ENCODE measurements around the gene THRB. TPM values are rescaled to one million over a fixed set of nuclear protein-coding genes. Genes with fewer than 3 reads are reported as not detected.
A peak's percentile ranks its signal among the peaks of the same experiment; 100 is the strongest.

The THRB gene
- total and polyA plus RNA-seq, 4 experiments from 2014 or later = 0.03 TPM; not detected in 3

- intact Hi-C loops (cut with micrococcal nuclease) = no loop called here
- POLR2A ChIA-PET (ENCODE audit: partially characterized antibody) = no interaction called here
- Histone ChIP-seq H3K27me3 (ENCODE audit: insufficient read depth, low read length) (no peaks in the 10 kb centered on the region), H3K27ac (ENCODE audit: low read depth, low read length) (no peak overlapping the region), H3K4me3 (ENCODE audit: low read length in 2 of 2) (no peak overlapping the region), H3K36me3 (ENCODE audit: insufficient read depth, low read length) (no peaks in the 10 kb centered on the region), H3K4me1 (ENCODE audit: insufficient read depth, low read length) (no peaks in the 10 kb centered on the region), H3K9me3 (ENCODE audit: control insufficient read depth in 1 of 2, low read length in 2 of 2) (no peaks in the 10 kb centered on the region)
- H3K27me3 Mint-ChIP-seq = peaks cover 22 to 31% of the 10 kb centered on the region in 2 donors
- CTCF ChIA-PET (ENCODE audit: partially characterized antibody) = no interaction called here
- H3K27ac Mint-ChIP-seq = no peak overlapping the region
- H3K36me3 Mint-ChIP-seq = no peaks in the 10 kb centered on the region
- DNase-seq = no peak
- H3K4me3 Mint-ChIP-seq = no peak overlapping the region
- H3K4me1 Mint-ChIP-seq = peaks cover 0 to 3% (median 0%) of the 10 kb centered on the region in 4 donors
- peaks cover 0 to 5% (median 2%) of the 10 kb centered on the region in 8 donors for H3K9me3 Mint-ChIP-seq
Measured at GRCh38 chr3:24496529-24497482, 2.2 kb upstream of the THRB start.

DNA sequence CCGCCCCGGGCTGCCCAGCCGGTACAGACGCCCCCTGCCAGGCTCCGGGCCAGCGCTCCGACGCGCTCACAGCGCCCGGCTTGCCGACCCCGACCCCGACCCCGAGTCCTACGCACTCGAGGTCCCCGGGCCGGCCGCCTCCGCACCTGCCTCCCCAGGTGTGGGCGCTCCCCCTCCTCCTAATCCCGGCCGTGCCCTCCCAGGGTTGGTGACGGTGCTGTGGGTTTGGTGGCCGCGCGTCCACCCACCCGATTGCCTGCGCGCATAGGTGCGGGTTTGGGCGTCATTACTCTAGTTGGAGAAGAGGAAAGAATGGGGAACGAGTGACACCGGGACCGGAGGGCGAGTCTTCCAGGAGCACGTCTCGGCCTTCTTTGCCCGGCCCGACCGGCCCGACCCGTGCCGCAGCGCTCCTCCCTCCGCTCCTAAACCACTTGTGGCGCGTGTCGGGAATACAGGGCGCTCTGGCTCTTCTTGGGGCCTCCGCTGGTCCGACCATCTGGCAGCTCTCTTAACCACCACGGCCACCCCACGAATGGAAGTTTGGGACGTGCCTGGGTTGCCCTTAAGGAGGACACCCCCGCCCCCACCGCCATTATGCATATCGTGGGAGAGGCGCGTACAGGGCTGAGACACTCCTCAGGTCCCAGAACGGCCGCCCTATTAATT is 810 bp upstream of the THRB start:
- no peak overlapping the region for H3K4me3 Mint-ChIP-seq
- no peaks in the 10 kb centered on the region for H3K27me3 ChIP-seq (ENCODE audit: insufficient read depth, low read length)

DNA sequence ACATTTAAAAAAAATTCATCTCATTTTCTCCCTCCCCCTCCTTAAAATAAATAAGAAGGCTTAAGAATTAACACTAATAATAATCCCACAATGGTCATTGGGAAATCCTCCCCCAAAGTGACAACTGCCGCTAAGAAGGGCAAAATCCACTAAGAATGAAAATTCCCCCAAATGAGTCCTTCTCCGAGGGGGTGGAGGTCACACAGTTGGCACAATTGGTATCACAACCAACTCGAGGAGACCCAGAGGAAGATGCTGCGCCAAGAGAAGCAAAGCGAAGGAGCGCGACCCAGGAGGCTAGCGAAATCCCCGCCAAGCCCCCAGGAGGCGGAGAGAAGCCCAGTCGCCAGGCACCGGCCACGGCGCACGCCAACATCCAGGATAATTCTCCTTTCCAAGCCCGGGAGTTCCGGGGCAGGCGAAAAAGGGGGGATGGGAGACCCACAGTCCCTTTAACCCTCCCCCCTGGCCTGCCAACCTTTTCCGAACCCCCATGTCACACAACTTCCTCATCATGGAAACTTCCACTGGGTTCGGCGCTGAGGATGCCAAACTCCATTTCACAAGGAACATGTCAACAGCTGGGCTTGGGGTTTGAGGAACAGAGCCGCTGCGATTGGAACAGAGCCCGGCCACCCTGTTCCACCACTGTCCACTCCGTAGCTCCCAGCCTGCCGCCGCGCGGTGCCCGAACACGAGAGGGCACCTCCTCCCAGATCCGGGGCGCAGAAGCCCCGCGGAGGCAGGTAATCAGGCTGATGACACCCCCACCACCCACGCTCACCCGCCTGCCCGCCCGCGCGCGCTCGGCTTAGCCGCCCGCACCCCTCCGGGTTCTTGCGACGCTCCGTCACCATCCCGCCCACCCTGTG is 668 bp downstream of the THRB start:
- intact Hi-C loops (cut with micrococcal nuclease) = no loop called here
- DNase-seq = no peak
- H3K4me3 ChIP-seq (ENCODE audit: low read length in 2 of 2) = no peak overlapping the region
- Mint-ChIP-seq H3K4me3 (peak overlapping the region in 1 of 8 donors; percentile 2), H3K27ac (no peak overlapping the region), H3K9me3 (peaks cover 0 to 6% (median 2%) of the 10 kb centered on the region in 8 donors), H3K36me3 (no peaks in the 10 kb centered on the region), H3K27me3 (peaks cover 24 to 32% of the 10 kb centered on the region in 2 donors), H3K4me1 (peaks cover 0 to 3% (median 0%) of the 10 kb centered on the region in 4 donors)
- no peaks in the 10 kb centered on the region for H3K9me3 ChIP-seq (ENCODE audit: control insufficient read depth in 1 of 2, low read length in 2 of 2)
- ChIA-PET CTCF (ENCODE audit: partially characterized antibody) (no interaction called here), POLR2A (ENCODE audit: partially characterized antibody) (no interaction called here)
- no peaks in the 10 kb centered on the region for H3K4me1 ChIP-seq (ENCODE audit: insufficient read depth, low read length)
- no peak overlapping the region for H3K27ac ChIP-seq (ENCODE audit: low read depth, low read length)
- no peaks in the 10 kb centered on the region for H3K36me3 ChIP-seq (ENCODE audit: insufficient read depth, low read length)
- no peaks in the 10 kb centered on the region for H3K27me3 ChIP-seq (ENCODE audit: insufficient read depth, low read length)

More for the DNA sequence above, 810 bp upstream of the THRB start:
- peaks cover 24 to 32% of the 10 kb centered on the region in 2 donors for H3K27me3 Mint-ChIP-seq
- H3K27ac Mint-ChIP-seq = no peak overlapping the region
- CTCF ChIA-PET (ENCODE audit: partially characterized antibody) = no interaction called here
- intact Hi-C loops (cut with micrococcal nuclease) = no loop called here
- H3K36me3 Mint-ChIP-seq = no peaks in the 10 kb centered on the region
- Histone ChIP-seq H3K27ac (ENCODE audit: low read depth, low read length) (no peak overlapping the region), H3K9me3 (ENCODE audit: control insufficient read depth in 1 of 2, low read length in 2 of 2) (no peaks in the 10 kb centered on the region), H3K36me3 (ENCODE audit: insufficient read depth, low read length) (no peaks in the 10 kb centered on the region), H3K4me1 (ENCODE audit: insufficient read depth, low read length) (no peaks in the 10 kb centered on the region), H3K4me3 (ENCODE audit: low read length in 2 of 2) (no peak overlapping the region)
- peaks cover 0 to 6% (median 2%) of the 10 kb centered on the region in 8 donors for H3K9me3 Mint-ChIP-seq
- POLR2A ChIA-PET (ENCODE audit: partially characterized antibody) = no interaction called here
- no peak for DNase-seq
- H3K4me1 Mint-ChIP-seq = peaks cover 0 to 3% (median 0%) of the 10 kb centered on the region in 4 donors

DNA sequence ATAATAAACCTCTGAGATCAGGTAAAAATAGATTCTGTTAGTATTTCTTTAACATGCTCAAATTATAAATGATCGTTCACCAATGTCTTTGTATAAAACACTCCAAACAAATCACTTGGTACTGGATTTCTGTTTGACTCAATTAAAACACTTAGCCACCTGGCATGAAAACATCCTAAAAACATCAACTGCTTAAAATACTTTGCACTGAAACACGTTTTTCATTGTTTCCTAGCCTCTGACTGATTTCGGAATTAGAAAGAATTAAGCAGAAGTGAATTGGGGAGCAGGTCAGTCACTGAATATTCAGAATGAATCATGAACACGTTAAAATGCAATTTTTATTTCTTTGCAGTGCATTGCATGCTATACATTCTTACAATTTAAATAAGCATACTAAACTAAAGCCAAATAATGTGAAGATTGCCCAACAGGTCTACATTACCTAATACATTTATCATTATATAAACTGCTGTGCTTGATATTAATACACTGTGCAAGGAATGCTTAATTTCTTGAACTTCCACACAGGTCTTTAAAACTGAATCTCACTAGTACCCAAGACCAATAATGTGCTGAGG is 1.6 kb downstream of the THRB start:
- Mint-ChIP-seq H3K27me3 (peaks cover 24 to 30% of the 10 kb centered on the region in 2 donors), H3K27ac (no peak overlapping the region), H3K9me3 (peaks cover 0 to 6% (median 2%) of the 10 kb centered on the region in 8 donors), H3K36me3 (no peaks in the 10 kb centered on the region), H3K4me1 (peaks cover 0 to 3% (median 0%) of the 10 kb centered on the region in 4 donors), H3K4me3 (no peak overlapping the region)
- H3K27ac ChIP-seq (ENCODE audit: low read depth, low read length) = no peak overlapping the region
- H3K36me3 ChIP-seq (ENCODE audit: insufficient read depth, low read length) = no peaks in the 10 kb centered on the region
- H3K4me3 ChIP-seq (ENCODE audit: low read length in 2 of 2) = no peak overlapping the region
- H3K27me3 ChIP-seq (ENCODE audit: insufficient read depth, low read length) = no peaks in the 10 kb centered on the region
- no peak for DNase-seq
- H3K4me1 ChIP-seq (ENCODE audit: insufficient read depth, low read length) = no peaks in the 10 kb centered on the region
- CTCF ChIA-PET (ENCODE audit: partially characterized antibody) = no interaction called here
- intact Hi-C loops (cut with micrococcal nuclease) = no loop called here
- no peaks in the 10 kb centered on the region for H3K9me3 ChIP-seq (ENCODE audit: control insufficient read depth in 1 of 2, low read length in 2 of 2)
- POLR2A ChIA-PET (ENCODE audit: partially characterized antibody) = no interaction called here

GRCh38 chr3:24490151-24490550 is 4.5 kb downstream of the THRB start:
- no peaks in the 10 kb centered on the region for H3K36me3 Mint-ChIP-seq
- peaks cover 0 to 4% (median 1%) of the 10 kb centered on the region in 8 donors for H3K9me3 Mint-ChIP-seq
- Histone ChIP-seq H3K4me3 (ENCODE audit: low read length in 2 of 2) (no peak overlapping the region), H3K27ac (ENCODE audit: low read depth, low read length) (no peak overlapping the region), H3K4me1 (ENCODE audit: insufficient read depth, low read length) (no peaks in the 10 kb centered on the region), H3K9me3 (ENCODE audit: control insufficient read depth in 1 of 2, low read length in 2 of 2) (no peaks in the 10 kb centered on the region), H3K36me3 (ENCODE audit: insufficient read depth, low read length) (no peaks in the 10 kb centered on the region), H3K27me3 (ENCODE audit: insufficient read depth, low read length) (no peaks in the 10 kb centered on the region)
- peaks cover 0 to 1% (median 0%) of the 10 kb centered on the region in 4 donors for H3K4me1 Mint-ChIP-seq
- H3K27me3 Mint-ChIP-seq = peaks cover 13 to 18% of the 10 kb centered on the region in 2 donors
- no peak for DNase-seq
- CTCF ChIA-PET (ENCODE audit: partially characterized antibody) = no interaction called here
- H3K27ac Mint-ChIP-seq = no peak overlapping the region
- H3K4me3 Mint-ChIP-seq = no peak overlapping the region
- intact Hi-C loops (cut with micrococcal nuclease) = no loop called here
- POLR2A ChIA-PET (ENCODE audit: partially characterized antibody) = no interaction called here

GRCh38 chr3:24487325-24488262 is 7.1 kb downstream of the THRB start:
- Histone ChIP-seq H3K4me3 (ENCODE audit: low read length in 2 of 2) (no peak overlapping the region), H3K27me3 (ENCODE audit: insufficient read depth, low read length) (no peaks in the 10 kb centered on the region), H3K27ac (ENCODE audit: low read depth, low read length) (no peak overlapping the region), H3K4me1 (ENCODE audit: insufficient read depth, low read length) (no peaks in the 10 kb centered on the region), H3K36me3 (ENCODE audit: insufficient read depth, low read length) (no peaks in the 10 kb centered on the region), H3K9me3 (ENCODE audit: control insufficient read depth in 1 of 2, low read length in 2 of 2) (no peaks in the 10 kb centered on the region)
- POLR2A ChIA-PET (ENCODE audit: partially characterized antibody) = no interaction called here
- intact Hi-C loops (cut with micrococcal nuclease) = no loop called here
- Mint-ChIP-seq H3K4me3 (no peak overlapping the region), H3K4me1 (no peaks in the 10 kb centered on the region), H3K36me3 (no peaks in the 10 kb centered on the region), H3K27me3 (peaks cover 8 to 11% of the 10 kb centered on the region in 2 donors), H3K9me3 (peaks cover 0 to 4% (median 0%) of the 10 kb centered on the region in 8 donors), H3K27ac (no peak overlapping the region)
- CTCF ChIA-PET (ENCODE audit: partially characterized antibody) = no interaction called here
- no peak for DNase-seq

All from CD4-positive, alpha-beta memory T cell (primary cell).